Gastroesophageal sphincter (tissue), 3 donors: Measurements from ENCODE around the gene DNAJB1.

Source experiments
- EP300 ChIP-seq: sonication (generic); formaldehyde crosslinking; IDR thresholded peaks from one replicate; pipeline ENCODE4 v1.6.1; 2017; ENCODE audit warnings: antibody characterized with exemption, mild to moderate bottlenecking
- POLR2A ChIP-seq, 2 donors: fragments of 450-650 bp; IDR thresholded peaks; one replicate each; pipeline ENCODE4 v1.6.1; 2017; ENCODE audit warnings: antibody characterized with exemption in 2 of 2, mild to moderate bottlenecking in 2 of 2, moderate library complexity in 1 of 2
- TF ChIP-seq, protein P1 (sequence below), 4 experiments: fragments of 200-600 bp in 2 of 4; fragments of 450-650 bp in 2 of 4; sonication (generic) in 1 of 4; IDR thresholded peaks; one replicate each; pipeline ENCODE4 v1.5.1; 2017 to 2019; ENCODE audit warnings: antibody characterized with exemption in 4 of 4, mild to moderate bottlenecking in 2 of 4, moderate library complexity in 2 of 4

DNA sequence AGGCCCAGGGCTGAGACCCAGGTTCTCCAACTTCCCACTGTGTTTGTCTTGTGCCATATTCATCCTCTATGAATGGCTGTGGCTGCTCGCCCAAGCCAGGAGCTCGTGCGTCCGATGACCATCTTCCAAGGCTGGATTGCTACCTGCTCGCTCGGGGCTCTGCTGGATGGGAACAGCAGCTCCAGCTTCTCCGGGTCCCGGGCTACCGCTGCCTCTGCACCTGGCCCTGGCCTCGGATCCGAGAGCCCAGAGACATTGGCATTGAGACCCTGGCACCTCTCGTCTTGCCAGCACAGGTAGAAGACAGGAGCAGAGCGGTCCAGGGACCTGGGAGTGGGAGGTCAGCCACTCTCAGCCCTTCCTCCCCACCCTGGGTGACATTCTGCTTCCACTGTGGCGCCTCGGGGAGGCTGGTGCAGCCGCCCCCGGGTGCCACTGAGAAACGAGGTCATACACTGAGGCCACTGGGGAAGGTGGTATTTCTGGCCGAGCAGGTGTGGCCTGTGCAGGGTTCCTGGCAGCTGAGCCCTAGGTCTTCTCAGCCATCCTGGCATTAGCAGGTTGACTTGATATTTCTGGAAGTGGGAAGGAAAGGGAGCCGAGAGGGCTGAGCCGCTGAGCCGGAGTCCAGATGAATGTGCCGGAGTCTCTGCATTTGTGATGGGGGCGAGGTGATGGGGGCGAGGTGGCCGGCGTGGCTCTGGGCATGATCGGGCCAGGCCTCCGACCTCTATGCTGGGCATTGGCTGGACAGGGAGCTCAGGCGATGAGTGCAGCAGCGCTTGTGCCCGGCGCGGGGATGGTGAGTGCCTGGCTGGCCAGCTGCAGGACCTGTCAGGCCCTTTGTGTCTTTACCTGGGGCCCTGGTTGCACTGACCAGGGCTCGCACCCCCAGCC lies 35.1 kb upstream of the DNAJB1 start:
- TF ChIP-seq, protein P1, sequence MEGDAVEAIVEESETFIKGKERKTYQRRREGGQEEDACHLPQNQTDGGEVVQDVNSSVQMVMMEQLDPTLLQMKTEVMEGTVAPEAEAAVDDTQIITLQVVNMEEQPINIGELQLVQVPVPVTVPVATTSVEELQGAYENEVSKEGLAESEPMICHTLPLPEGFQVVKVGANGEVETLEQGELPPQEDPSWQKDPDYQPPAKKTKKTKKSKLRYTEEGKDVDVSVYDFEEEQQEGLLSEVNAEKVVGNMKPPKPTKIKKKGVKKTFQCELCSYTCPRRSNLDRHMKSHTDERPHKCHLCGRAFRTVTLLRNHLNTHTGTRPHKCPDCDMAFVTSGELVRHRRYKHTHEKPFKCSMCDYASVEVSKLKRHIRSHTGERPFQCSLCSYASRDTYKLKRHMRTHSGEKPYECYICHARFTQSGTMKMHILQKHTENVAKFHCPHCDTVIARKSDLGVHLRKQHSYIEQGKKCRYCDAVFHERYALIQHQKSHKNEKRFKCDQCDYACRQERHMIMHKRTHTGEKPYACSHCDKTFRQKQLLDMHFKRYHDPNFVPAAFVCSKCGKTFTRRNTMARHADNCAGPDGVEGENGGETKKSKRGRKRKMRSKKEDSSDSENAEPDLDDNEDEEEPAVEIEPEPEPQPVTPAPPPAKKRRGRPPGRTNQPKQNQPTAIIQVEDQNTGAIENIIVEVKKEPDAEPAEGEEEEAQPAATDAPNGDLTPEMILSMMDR (IDR thresholded peaks at IDR 0.05), result no peak
- no peak for TF ChIP-seq EP300
- TF ChIP-seq POLR2A (IDR thresholded peaks at IDR 0.05), result no peak
